ENCODE measurements around the gene INSIG1.

The INSIG1 gene

GRCh38 chr7:155352076-155352752 is 54.5 kb downstream of the INSIG1 start:
- no peak for DNase-seq (ENCODE audit: low read depth)
- no peak for TF ChIP-seq CTCF (IDR thresholded peaks at IDR 0.05; ENCODE audit: insufficient read depth, low read depth, low read length, missing control alignments)
- H3K4me3 ChIP-seq (ENCODE audit: low read length): no peak overlapping the region

- H3K4me3 ChIP-seq (ENCODE audit: low read length): no peak overlapping the region
Observed at GRCh38 chr7:155352753-155353115, 55.1 kb downstream of the INSIG1 start.

GRCh38 chr7:155353256-155353897 is 55.7 kb downstream of the INSIG1 start:
- no peak for TF ChIP-seq CTCF (IDR thresholded peaks at IDR 0.05; ENCODE audit: insufficient read depth, low read depth, low read length, missing control alignments)
- no peak overlapping the region for H3K4me3 ChIP-seq (ENCODE audit: low read length)
- no peak for DNase-seq (ENCODE audit: low read depth)

More at GRCh38 chr7:155352753-155353115, 55.1 kb downstream of the INSIG1 start:
- no peak for DNase-seq (ENCODE audit: low read depth)
- TF ChIP-seq CTCF (IDR thresholded peaks at IDR 0.05; ENCODE audit: insufficient read depth, low read depth, low read length, missing control alignments): no peak

GRCh38 chr7:155354371-155355048 is 56.8 kb downstream of the INSIG1 start:
- DNase-seq (ENCODE audit: low read depth): no peak
- TF ChIP-seq CTCF (IDR thresholded peaks at IDR 0.05; ENCODE audit: insufficient read depth, low read depth, low read length, missing control alignments): no peak
- H3K4me3 ChIP-seq (ENCODE audit: low read length): no peak overlapping the region

- H3K4me3 ChIP-seq (ENCODE audit: low read length): no peak overlapping the region
- no peak for TF ChIP-seq CTCF (IDR thresholded peaks at IDR 0.05; ENCODE audit: insufficient read depth, low read depth, low read length, missing control alignments)
- no peak for DNase-seq (ENCODE audit: low read depth)
Observed at GRCh38 chr7:155355176-155355575, 57.5 kb downstream of the INSIG1 start.

GRCh38 chr7:155355745-155356144 is 58.1 kb downstream of the INSIG1 start:
- TF ChIP-seq CTCF (IDR thresholded peaks at IDR 0.05; ENCODE audit: insufficient read depth, low read depth, low read length, missing control alignments): no peak
- no peak for DNase-seq (ENCODE audit: low read depth)
- H3K4me3 ChIP-seq (ENCODE audit: low read length): no peak overlapping the region

All from epithelial cell of esophagus (primary cell).